NCI-H2081 (cell line): ENCODE data around the gene C10orf53.

Experiments
- DNase-seq, 2 experiments: peaks; one replicate each; lab custom pipeline; 2025; lab: John Stamatoyannopoulos, UW

Gene C10orf53, protein sequence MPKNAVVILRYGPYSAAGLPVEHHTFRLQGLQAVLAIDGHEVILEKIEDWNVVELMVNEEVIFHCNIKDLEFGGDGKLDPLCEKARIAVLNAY

DNA sequence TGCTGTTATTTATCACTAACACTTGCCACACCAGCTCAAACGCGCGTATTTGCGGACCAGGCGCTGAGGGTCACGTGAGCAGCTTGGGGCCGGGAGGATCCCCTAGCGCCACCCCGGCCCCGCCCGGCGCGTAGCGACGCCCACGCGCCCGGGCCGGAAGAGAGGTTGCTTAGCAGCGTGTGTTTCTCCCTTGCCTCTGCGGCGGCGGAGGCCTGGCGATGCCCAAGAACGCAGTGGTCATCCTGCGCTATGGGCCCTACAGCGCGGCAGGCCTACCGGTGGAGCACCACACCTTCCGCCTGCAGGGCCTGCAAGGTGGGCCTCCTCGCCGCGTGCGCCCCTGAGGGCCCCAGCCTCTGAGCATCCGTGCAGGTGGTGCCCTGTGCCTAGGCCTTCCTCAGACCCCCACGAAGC is at the start of gene C10orf53:
TSS of gene C10orf53 (plus strand) at position 172 of the 414 bp plus-strand sequence. CDS start at position 219, 47 bp downstream.
- DNase-seq, result peak; percentile 61 to 79

DNA sequence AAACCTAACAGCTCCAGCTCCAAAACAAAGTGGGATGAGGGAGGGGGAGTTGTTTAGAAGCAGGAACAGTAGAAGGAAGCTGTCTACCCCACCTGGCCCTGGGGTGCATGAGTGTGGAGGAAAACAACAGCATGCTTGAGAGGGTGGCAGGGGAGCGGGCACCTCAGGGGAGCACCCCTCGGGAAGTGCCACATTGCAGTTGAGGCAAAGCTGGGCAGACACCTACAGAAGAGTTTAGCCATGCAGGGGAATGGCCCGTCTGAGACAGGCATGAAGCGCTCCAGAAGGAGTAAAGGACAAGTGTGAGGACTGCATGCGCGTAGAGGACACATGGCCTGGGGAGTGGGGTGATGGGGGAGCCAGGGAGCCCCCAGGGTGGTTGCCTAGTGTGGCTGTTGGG is 47.5 kb upstream of the C10orf53 start:
- DNase-seq, result no peak

GRCh38 chr10:49632406-49633317 is 46.8 kb upstream of the C10orf53 start:
- no peak for DNase-seq

- peak in 1 of 2 experiments; percentile 9 for DNase-seq
Observed at GRCh38 chr10:49633327-49634068, 46.0 kb upstream of the C10orf53 start.

- no peak for DNase-seq
Observed at GRCh38 chr10:49634069-49634660, 45.3 kb upstream of the C10orf53 start.

- DNase-seq, result no peak
Observed at GRCh38 chr10:49642311-49642710, 37.1 kb upstream of the C10orf53 start.

DNA sequence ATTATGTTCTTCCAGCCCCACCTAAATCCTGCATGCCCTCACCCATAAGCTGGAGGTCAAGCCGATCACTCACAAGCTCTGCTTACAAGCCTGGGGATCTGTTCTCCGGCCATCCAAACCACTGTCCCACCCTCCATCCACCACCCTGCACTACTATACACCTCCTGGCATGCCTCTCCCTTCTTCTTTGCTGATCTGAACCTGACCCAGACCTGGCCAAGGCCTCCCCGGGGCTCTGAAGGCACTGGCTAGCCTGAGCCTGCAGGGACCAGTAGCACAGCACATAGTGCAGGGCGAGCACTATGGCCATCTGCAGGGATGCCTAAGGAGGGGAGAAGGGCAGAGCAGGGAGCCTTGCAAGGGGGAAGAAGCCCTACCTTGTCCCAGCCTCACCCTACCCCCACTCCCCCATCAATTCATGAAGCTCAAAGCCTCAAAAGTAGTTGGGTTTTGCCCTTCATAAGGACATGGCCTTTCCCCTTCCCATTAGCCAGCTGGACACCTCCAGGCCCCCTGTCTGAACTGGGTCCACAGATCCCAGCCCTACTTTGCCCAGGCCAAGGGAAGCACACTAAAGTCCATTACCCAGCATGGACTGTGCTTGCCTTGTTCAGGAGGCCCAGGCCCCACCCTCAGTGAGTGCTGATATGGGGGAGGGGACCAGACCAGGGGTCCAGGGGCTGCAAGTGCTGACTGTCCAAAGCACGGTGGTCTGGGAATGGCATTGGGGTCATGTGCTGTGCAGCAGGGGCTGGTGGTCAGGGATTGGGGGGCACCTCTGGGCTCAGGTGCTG is 36.0 kb upstream of the C10orf53 start:
- DNase-seq, result no peak

- DNase-seq, result no peak
Observed at GRCh38 chr10:49644035-49644646, 35.3 kb upstream of the C10orf53 start.

DNA sequence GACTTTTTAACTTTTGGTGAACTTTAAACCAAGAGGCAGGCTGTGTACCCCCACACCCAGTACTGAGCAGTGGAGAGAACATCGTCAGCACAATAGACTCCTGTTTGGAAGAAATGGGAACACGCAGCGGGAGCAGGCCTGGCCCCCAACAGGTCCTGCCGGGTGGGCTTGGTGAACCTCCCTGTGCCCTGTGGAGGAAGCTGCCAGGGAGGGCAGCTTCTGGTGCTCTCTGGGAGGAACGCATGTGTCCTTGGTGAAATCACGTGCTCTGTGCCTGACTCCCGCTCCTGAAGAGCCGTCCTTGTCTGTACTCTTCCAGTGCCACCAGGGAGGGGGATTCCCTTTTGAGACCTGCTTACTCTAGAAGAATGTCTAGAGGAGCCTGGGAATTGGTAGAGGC is 34.0 kb upstream of the C10orf53 start:
- DNase-seq, result no peak

GRCh38 chr10:49645871-49646870 is 33.3 kb upstream of the C10orf53 start:
- DNase-seq, result no peak

GRCh38 chr10:49647554-49647953 is 31.9 kb upstream of the C10orf53 start:
- DNase-seq, result no peak

DNA sequence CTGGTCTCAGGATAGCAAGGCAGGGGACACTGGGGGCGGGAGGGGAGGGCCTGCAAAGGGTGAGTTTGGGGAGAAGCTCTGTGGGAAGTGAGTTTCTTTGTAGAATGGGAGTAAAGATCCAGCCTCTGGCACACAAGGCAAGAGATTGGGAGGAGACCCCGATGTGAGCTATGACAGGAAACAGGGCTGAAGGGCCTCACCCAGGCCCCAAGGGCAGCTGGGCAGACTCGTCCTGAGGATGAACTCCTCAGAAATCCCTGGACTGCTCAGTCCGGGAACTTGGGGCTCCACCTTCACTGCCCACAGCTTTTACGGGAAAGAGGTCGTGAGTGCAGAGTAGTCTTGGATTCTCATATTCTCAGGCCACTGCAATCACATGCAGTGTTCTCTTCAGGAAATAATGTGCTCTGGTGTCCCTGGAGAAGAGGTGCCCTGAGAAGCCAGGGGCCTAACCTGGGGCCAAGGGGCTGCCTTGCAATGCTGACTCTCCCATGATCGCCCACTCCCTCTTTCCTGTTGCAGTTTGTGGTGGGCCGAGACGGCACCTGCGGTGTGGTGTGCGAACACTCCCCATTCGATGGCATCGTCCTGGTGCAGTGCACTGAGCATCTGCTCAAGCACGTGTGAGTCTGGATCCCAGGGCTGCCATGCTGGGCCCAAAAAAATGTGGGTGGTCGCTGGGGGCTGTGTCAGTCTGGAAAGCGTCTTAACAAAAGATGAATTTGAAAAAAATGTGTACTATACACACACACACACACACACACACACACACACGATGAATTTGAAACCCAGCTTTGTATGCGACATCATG is 31.3 kb upstream of the C10orf53 start:
- DNase-seq, result no peak

GRCh38 chr10:49649294-49649693 is 30.2 kb upstream of the C10orf53 start:
- no peak for DNase-seq

DNA sequence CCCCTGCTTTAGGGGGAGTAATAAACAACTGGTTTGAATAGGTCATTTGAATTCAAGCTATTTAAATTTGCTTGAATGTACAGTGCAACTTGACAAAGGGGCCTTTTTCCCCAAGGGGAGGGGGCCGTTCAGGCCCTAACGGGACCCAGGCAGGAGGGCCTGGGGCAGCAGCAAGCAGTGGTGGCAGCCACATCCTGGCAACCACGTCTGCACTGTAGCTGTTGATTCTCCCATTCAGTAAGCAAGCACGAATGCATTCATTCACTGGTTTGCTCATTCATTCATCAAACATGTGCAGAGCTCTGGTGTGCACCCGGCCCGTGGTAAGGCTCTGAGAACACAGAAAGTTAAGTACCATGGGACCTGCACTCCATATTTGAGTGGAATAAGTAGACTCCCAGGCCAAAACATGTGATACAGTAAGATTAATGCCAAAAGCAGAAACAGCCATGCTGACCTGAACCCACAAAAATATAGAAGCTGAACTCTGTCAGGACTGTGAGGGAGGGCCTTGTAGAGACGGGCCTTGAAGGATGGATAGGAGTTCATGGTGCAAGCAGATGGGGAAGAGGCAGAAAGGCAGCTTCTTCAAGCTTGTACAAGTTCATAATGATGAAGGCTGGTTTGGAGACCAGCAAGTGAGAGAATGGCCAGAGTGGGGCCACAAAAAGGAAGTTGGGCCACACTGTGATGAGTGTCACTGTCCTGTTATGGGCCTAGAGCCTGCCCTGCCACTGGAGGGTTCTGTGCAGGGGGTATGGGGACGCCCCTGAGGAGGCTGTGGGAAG is 29.3 kb upstream of the C10orf53 start:
- DNase-seq, result no peak

DNA sequence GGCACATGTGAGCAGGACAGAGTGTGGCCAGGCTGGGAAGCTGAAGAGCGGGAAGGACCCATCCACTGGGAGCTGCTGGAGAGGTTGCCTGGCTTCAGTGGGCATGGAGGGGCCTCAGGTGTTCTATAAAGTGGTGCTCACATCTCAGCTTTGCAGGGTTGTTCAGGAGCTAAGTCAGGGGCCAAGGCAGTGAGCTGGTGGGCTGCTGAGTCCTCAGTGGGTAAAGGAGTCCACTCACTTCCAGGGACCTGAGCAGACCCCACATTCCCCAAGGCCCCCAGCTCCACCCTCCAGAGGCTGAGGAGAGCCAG is 28.8 kb upstream of the C10orf53 start:
- DNase-seq, result no peak

DNA sequence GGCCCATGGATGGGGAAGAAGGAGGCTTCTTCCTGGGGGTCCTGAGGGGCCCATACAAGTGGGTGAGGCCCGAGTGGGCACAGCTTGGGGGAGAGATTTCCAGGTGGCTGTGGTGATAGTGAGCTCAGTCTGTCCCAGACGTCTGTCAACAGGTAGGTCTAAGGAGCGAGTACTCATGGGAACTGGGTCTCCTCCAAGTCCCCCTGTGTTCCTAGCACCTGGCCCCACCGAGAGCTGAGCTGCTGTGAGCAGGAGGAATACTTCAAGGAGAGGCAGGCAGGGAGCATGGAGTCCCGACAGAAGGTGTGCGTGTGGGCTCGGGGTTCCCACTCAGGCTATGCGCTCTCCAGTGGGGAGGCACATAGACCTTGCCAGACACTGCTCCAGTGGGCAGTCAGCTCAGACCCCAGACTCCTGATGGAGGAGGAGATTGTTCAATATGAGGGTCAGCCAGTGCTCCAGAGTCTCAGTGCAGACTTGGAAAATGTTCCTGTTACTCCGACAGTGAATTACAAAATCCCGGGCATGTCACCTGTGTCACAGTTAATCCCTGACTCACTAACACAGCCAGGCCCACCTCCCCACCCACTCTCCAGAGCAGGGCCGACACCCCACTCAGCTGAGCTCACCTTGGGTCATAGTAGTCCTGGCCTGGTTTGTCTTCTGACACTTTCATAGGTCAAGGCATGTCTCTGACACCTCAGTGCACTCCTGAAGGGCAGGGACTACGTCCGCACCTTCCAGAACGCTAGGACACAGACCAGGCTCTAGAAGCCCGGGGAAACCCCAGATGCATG is 28.2 kb upstream of the C10orf53 start:
- no peak for DNase-seq

DNA sequence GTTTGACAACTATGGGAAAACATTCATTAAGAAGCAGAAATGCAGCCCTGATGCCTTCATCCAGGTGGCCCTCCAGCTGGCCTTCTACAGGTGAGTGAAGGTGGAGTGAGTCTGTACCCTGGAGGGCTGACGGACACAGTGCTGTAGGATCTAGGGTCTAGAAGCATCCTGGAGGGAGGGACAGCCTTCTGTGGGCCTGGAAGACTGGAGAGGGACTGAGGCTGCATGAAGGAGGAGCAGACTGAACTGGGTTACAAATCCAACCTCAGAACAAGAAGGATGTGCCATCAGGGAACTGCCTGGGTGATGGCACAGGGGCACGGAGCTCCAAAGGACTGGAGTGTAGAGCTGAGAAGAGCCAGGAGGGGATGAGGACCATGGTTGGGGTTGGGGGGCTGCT is 27.5 kb upstream of the C10orf53 start:
- no peak for DNase-seq
